HG03159 (cell line): ENCODE results near the gene TXK.
"Not testable (repeated sequence)": the region's sequence is repeated elsewhere in the genome, so short reads cannot be mapped to it uniquely, and the experiment has no call there.

Source experiments
- ATAC-seq: cut with Tn5 transposase; IDR thresholded peaks from one replicate; pipeline ENCODE4 v1.9.1; 2021; ENCODE audit warnings: mild to moderate bottlenecking, moderate library complexity; ENCODE audit not compliant: unreplicated experiment

Gene TXK

DNA sequence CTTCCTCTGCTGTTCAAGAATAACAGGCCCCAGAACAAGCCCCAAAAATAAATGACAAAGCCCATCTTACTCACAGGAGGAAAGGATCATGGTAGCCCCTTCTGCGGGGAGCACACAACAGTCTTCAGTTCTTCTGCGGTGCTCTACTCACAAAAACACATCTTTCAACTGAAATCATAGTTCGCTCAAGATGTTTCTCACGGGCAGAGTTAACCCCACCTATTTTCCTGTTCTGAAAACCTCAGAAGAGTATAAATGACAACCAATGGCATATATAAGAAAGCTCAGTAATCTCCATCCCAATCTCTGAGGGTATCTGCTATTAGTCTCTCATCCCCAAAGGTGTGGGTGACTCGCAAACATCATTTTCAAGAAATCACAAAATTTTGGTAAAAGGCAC, at the start of gene TXK:
Gene TXK, minus strand, starts transcription at position 170 of the 400 bp plus-strand sequence. Its CDS starts 80 bp downstream, at position 90.
- ATAC-seq, result no peak

DNA sequence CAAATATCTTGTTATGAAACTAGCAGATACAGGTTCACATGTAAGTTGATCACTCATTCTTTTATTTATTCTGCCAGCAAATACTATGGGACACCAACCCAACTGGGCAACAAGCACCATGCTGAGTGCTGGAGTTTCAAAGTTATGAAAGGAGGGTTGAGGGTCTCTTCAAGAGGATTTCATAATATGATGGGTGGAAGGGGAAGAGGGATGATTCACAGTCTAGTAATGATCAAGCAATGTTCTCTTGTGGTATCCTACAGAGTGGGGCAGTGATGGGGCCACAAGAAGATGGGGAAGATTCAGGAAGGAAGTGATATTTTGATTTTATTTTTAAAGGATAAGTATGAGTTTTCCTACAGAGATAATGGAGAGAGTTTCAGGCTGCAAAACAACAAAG, 46.2 kb upstream of the TXK start:
- no peak for ATAC-seq

GRCh38 chr4:48178931-48179330, 44.9 kb upstream of the TXK start:
- no peak for ATAC-seq

- ATAC-seq, result no peak
Measured at GRCh38 chr4:48175806-48176205, 41.8 kb upstream of the TXK start.

GRCh38 chr4:48175328-48175727, 41.3 kb upstream of the TXK start:
- ATAC-seq, result no peak

GRCh38 chr4:48173056-48173991, 39.3 kb upstream of the TXK start:
- peak; percentile 53 for ATAC-seq

DNA sequence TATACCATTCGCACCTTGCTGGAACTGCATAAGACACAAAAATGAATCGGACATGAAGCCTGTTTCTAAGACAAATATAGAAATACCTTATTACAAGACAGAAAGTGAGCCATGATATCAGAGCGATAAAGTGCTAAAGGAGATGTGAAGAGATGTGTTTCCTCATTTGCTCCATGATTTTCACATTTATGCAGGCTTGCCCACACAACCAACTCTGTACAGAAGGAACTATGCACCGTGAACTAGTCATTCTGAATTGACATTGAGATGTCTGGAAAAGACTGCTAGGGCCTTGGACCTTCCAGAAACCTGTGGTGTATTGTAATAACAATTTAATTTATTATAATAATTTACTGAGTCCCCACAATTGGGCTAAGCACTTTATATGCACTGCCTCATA, 38.6 kb upstream of the TXK start:
- no peak for ATAC-seq

- no peak for ATAC-seq
Measured at GRCh38 chr4:48169636-48170035, 35.6 kb upstream of the TXK start.

DNA sequence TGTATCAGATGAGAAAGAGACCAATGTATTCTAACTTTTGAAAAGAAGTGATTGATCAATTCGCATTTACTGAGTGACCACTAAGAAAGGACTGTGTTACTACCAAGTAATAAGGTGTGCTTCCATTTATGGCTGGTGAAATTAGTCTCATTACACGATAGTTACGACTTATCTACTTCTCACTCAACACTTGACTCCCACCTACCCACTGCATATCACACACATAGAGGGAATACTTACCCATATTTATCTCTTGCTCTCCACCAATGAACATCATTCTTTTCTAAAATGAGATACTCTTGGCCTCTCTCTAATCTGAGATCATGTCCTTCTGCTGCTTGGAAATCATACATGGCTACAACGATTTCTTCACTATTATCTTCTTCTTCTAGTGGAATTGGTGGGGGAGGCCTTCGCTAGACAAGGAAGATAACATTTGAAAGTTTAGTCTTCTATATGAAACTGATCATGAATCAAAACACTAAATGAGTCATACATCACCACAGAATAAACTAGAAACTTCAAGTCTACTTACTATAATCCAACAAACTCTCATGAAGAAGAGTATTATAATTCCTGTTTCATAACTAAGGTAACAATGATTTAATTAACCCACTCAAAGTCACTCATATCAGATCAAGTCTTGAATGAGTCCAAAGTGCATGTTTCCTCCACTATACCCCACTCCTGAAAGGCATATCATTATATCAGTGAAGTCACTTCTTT, 33.7 kb upstream of the TXK start:
- no peak for ATAC-seq

DNA sequence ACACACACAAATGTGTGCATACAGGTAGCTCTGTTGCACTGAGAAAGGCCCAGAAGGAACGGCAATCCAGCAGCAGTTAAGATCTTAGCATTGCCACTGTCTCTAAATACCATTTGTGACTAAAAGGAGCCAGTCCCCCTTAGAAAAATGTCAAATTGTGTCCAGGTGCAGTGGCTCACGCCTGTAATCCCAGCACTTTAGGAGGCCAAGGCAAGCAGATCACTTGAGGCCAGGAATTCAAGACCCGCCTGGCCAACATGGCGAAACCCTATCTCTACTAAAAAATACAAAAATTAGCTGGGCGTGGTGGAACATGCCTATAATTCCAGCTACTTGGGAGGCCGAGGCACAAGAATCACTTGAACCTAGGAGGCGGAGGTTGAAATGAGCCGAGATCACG, 30.5 kb upstream of the TXK start:
- not testable (repeated sequence) for ATAC-seq

GRCh38 chr4:48163746-48164145, 29.7 kb upstream of the TXK start:
- no peak for ATAC-seq

DNA sequence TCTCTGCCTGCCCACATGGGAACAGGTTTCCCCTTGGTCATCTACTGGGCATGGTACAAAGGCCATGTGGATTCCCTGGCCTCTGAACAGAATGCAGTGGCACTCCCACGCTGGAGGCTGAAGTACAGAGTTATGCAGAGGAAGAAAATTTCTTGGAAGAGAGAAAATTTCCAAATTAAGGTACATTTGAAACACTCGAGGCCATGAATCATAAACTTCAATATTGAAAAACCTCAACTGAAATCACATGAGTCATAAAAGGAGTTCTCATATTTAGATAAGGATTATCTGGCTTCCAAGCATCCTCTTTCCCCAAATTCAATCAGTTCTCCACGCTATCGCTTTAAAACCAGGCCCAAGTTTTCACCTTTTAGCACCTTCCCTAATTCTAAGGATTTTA, 28.1 kb upstream of the TXK start:
- no peak for ATAC-seq

DNA sequence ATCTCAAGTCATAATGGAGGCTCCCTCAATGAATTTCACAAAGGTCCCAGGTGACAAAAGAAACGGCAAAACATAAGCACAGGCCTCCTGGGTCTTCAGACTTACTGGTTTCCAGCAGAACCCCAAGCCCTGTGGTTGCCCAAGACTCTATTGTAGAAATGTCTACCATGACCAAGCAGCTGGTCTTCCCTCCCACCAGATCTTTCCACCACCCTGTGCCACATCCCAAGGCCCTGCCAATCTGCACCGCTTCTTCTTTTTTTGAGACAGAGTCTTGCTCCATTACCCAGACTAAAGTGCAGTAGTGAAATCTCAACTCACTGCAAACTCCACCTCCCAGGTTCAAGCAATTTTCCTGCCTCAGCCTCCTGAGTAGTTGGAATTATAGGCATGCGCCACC, 23.2 kb upstream of the TXK start:
- no peak for ATAC-seq

GRCh38 chr4:48156423-48156822, 22.4 kb upstream of the TXK start:
- ATAC-seq, result no peak

GRCh38 chr4:48153791-48154550, 19.9 kb upstream of the TXK start:
- peak; percentile 46 for ATAC-seq

DNA sequence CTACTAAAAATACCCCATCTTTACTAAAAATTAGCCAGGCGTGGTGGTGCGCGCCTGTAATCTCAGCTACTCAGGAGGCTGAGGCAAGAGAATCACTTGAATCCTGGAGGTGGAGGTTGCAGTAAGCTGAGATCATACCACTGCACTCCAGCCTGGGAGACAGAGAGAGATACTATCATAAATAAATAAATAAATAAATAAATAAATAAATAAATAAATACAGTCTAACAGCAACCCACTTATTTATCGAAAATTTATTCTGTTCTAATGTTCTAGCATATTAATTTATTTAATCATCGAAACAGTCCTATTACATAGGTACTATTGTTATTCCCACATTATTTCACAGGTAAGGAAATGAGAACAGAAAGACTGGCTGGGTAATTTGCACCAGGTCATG, 18.2 kb upstream of the TXK start:
- no peak for ATAC-seq

DNA sequence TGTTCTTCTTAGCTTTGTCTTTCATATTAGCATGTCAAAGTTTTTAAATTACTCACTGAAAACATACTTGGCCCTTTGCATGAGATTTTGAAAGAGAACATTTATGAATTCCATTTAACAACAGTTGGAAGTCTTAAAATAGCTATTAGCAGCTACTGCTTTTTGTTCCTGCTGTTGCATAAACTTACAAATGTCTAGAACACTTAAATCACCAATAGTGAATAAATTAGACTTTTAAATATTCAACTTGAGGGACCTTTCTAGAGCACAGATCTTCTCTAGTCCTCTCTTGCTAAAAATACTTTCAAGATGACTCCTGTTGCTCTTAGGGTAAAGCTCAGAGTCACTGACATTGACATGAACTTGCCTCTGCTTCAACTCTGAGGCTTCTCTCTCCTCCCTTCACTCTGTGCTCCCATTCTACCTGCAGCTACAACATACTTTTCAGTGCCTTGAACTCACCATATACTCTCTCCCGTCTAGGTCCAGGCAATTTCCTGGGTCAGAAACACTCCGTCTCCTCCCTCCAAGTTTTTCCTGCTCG, 15.8 kb upstream of the TXK start:
- ATAC-seq, result no peak

- no peak for ATAC-seq
Measured at GRCh38 chr4:48147621-48148020, 13.6 kb upstream of the TXK start.

DNA sequence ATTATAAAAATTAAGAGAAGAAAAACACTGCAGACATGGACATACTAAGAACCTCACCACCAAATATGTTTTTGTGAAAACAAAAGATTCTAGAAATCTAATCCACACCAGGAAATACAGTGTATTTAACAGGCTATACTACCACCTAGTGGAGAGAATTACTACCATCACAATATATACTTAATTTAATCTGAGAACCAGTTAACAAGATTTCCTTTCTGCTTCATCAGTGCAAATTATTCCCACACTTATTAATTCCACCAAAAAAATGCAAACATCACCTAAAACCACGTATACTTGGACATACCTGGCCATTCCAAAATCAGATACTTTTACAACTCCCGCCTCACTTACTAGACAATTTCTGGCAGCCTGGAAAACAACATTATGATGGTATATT, 7.0 kb upstream of the TXK start:
- peak; percentile 38 for ATAC-seq

DNA sequence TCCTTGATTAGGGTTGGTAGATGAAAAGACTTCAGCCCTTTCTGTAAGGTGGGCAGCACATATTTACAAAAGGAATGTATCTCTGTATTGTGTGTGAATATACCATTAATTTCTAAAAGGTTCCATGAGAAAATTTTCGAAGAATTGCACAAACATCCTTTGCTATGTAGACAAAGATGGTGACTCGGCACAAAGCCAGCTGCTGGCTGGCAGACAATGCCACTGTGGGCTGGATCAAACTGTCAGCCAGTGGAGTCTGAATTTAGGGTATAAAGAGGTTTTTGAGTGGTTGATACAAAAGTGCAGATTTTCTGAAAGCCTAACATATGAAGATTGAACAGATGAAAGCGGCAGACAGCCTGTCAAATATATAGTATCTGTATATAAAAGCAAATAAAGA, 5.6 kb upstream of the TXK start:
- ATAC-seq, result no peak

DNA sequence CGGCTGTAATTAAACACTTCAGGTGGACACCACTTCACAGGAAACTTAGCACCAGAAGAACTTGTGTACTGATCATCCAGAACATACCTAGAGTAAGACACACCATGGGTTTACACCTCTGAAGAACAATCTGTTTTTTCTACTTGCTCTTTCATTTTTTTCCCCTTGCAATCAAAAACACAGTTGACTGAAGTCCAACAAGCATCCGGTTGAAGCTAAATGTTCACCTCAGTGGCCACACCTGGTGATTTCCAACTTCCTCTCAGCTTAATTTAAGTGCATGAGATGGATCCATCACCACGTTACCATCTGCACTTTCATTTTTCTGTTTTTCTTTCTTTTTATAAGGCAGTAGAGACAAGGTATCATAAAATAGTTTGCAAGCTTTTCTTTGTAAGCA, 4.9 kb upstream of the TXK start:
- peak; percentile 93 for ATAC-seq
